Measurements from ENCODE around the gene BRPF3. TPM values are rescaled to one million over a fixed set of nuclear protein-coding genes. Genes with fewer than 3 reads are reported as not detected.

BRPF3 gene
- total RNA-seq, 3 donors from 2014 or later = 74.8 to 84.6 (median 75.9) TPM

GRCh38 chr6:36277946-36278470, 81.5 kb downstream of the BRPF3 start:
- no peak for TF ChIP-seq CTCF (IDR thresholded peaks at IDR 0.05)
- H3K36me3 ChIP-seq (ENCODE audit: low read depth) = no peaks in the 10 kb centered on the region

GRCh38 chr6:36280467-36280866, 83.9 kb downstream of the BRPF3 start:
- no peak for TF ChIP-seq CTCF (IDR thresholded peaks at IDR 0.05)
- H3K4me1 ChIP-seq (ENCODE audit: low read depth) = no peaks in the 10 kb centered on the region
- DNase-seq = no peak
- no peaks in the 10 kb centered on the region for H3K9me3 ChIP-seq
- intact Hi-C loops (cut with DNase I, micrococcal nuclease) = no loop called here
- no peak for ATAC-seq
- no peaks in the 10 kb centered on the region for H3K36me3 ChIP-seq (ENCODE audit: low read depth)
- no peak overlapping the region for H3K4me3 ChIP-seq

More at GRCh38 chr6:36277946-36278470, 81.5 kb downstream of the BRPF3 start:
- no peak for ATAC-seq
- Histone ChIP-seq H3K4me1 (ENCODE audit: low read depth) (no peaks in the 10 kb centered on the region), H3K4me3 (no peak overlapping the region), H3K9me3 (no peaks in the 10 kb centered on the region)
- no peak for DNase-seq
- intact Hi-C loops (cut with DNase I, micrococcal nuclease) = no loop called here

GRCh38 chr6:36280983-36281382, 84.4 kb downstream of the BRPF3 start:
- Histone ChIP-seq H3K36me3 (ENCODE audit: low read depth) (no peaks in the 10 kb centered on the region), H3K4me3 (no peak overlapping the region), H3K9me3 (no peaks in the 10 kb centered on the region), H3K4me1 (ENCODE audit: low read depth) (no peaks in the 10 kb centered on the region)
- ATAC-seq = no peak
- DNase-seq = no peak
- intact Hi-C loops (cut with DNase I, micrococcal nuclease) = no loop called here
- TF ChIP-seq CTCF (IDR thresholded peaks at IDR 0.05) = no peak

Other genes with a start within 250 kb of the BRPF3 start
- gene SLC26A8, start 172.1 kb upstream of the BRPF3 start, total RNA-seq = 1 to 10 TPM in 1 of 3 donors, under 1 TPM in 2; 0.28 to 1.0 (median 0.35) TPM
- 10 to 100 TPM; 56.1 to 67.7 (median 63.2) TPM for gene MAPK14, start 168.9 kb upstream of the BRPF3 start, total RNA-seq
- gene MAPK13, start 66.2 kb upstream of the BRPF3 start, total RNA-seq = 100 to 1,000 TPM in 2 of 3 donors, 10 to 100 TPM in 1; 82.7 to 173 (median 157) TPM
- gene PNPLA1, start 73.3 kb downstream of the BRPF3 start, total RNA-seq = under 1 TPM; 0.19 to 0.38 (median 0.27) TPM
- gene BNIP5, start 140.1 kb downstream of the BRPF3 start, total RNA-seq = 10 to 100 TPM in 2 of 3 donors, 1 to 10 TPM in 1; 8.1 to 17.4 (median 12.6) TPM
- 1 to 10 TPM; 2.6 to 5.7 (median 2.8) TPM for gene ETV7, start 190.9 kb downstream of the BRPF3 start, total RNA-seq
- not detected for gene PXT1, start 246.1 kb downstream of the BRPF3 start, total RNA-seq
- 10 to 100 TPM; 24.4 to 40.5 (median 28.0) TPM for gene KCTD20, start 246.3 kb downstream of the BRPF3 start, total RNA-seq

All from mucosa of descending colon (tissue), 3 donors.